Sciatic nerve (tissue), 2 donors: ENCODE measurements around the gene ESRRG. TPM values are rescaled to one million over a fixed set of nuclear protein-coding genes. Genes with fewer than 3 reads are reported as not detected.
A peak's percentile ranks its signal among the peaks of the same experiment; 100 is the strongest.

Experiments
- ATAC-seq: fragments of 200-7000 bp; cut with Tn5 transposase; one replicate; pipeline ENCODE4 v1.9.1; 2020; ENCODE audit warnings: mild to moderate bottlenecking, moderate library complexity
- DNase-seq: peaks from one replicate; pipeline ENCODE4 v3.0.0-alpha.2; 2020; ENCODE audit warnings: low spot score
- intact Hi-C: fragments of 100-400 bp; cut with DNase I; formaldehyde crosslinking; loops from one replicate; pipeline ENCODE4 v1.14.2; 2022
- total RNA-seq: library from RNA; stranded (reverse); fragmentation: NEBNext Ultra II Directional; extraction: Animal tissue kit (Norgen Biotek cat#: 25700); gene quantifications from one replicate; pipeline ENCODE4 v1.2.1, GENCODE V29; 2021
- donor health status: DM: no; HTN: no; CAD: no.
- donor health status: DM: no; HTN: no; CAD: no.

The ESRRG gene
- 5.8 TPM for total RNA-seq

GRCh38 chr1:216723274-216723780 is at the start of gene ESRRG:
ESRRG (minus strand) TSS chr1:216723429; CDS start chr1:216723299, 130 bp downstream.
- ATAC-seq, result peak; percentile 32
- intact Hi-C loops, result no loop called here
- DNase-seq, result no peak

GRCh38 chr1:216771922-216772321 is 48.7 kb upstream of the ESRRG start:
- ATAC-seq, result no peak
- intact Hi-C loops, result loop anchor here (10.0 kb wide), 1 partner anchor 1857 kb away; no protein-coding TSS in a partner anchor
- no peak for DNase-seq

GRCh38 chr1:216766633-216767327 is 43.6 kb upstream of the ESRRG start:
- intact Hi-C loops, result no loop called here
- no peak for DNase-seq
- no peak for ATAC-seq

- no peak for ATAC-seq
- DNase-seq, result no peak
- intact Hi-C loops, result no loop called here
These were observed 42.4 kb upstream of the ESRRG start for GRCh38 chr1:216765346-216766300.

GRCh38 chr1:216758161-216758560 is 34.9 kb upstream of the ESRRG start:
- no peak for DNase-seq
- intact Hi-C loops, result no loop called here
- ATAC-seq, result no peak

GRCh38 chr1:216757110-216757509 is 33.9 kb upstream of the ESRRG start:
- ATAC-seq (no peak), DNase-seq (no peak)
- intact Hi-C loops, result no loop called here

- no peak for DNase-seq
- no peak for ATAC-seq
- intact Hi-C loops, result no loop called here
These were observed 27.7 kb upstream of the ESRRG start for GRCh38 chr1:216750961-216751360.

- DNase-seq (no peak), ATAC-seq (no peak)
- intact Hi-C loops, result no loop called here
These were observed 26.9 kb upstream of the ESRRG start for GRCh38 chr1:216750031-216750627.

- intact Hi-C loops, result no loop called here
- no peak for ATAC-seq
- DNase-seq, result no peak
These were observed 26.0 kb upstream of the ESRRG start for GRCh38 chr1:216749232-216749631.

GRCh38 chr1:216742625-216743024 is 19.4 kb upstream of the ESRRG start:
- ATAC-seq (no peak), DNase-seq (no peak)
- intact Hi-C loops, result no loop called here

- no peak for DNase-seq
These were observed 17.1 kb upstream of the ESRRG start for GRCh38 chr1:216740331-216740730.

GRCh38 chr1:216739793-216740192 is 16.6 kb upstream of the ESRRG start:
- intact Hi-C loops, result no loop called here
- DNase-seq (no peak), ATAC-seq (no peak)

More at GRCh38 chr1:216740331-216740730, 17.1 kb upstream of the ESRRG start:
- ATAC-seq, result no peak
- intact Hi-C loops, result no loop called here

- no peak for ATAC-seq
- intact Hi-C loops, result no loop called here
- DNase-seq, result no peak
These were observed 8.9 kb upstream of the ESRRG start for GRCh38 chr1:216732121-216732520.

- intact Hi-C loops, result no loop called here
- DNase-seq (no peak), ATAC-seq (no peak)
These were observed 8.3 kb upstream of the ESRRG start for GRCh38 chr1:216731562-216731961.

- DNase-seq (no peak), ATAC-seq (no peak)
- intact Hi-C loops, result no loop called here
These were observed 3.2 kb upstream of the ESRRG start for GRCh38 chr1:216726435-216726834.

- no peak for DNase-seq
- no peak for ATAC-seq
- intact Hi-C loops, result no loop called here
These were observed 408 bp downstream of the ESRRG start for GRCh38 chr1:216722821-216723220.

- intact Hi-C loops, result no loop called here
- no peak for ATAC-seq
- no peak for DNase-seq
These were observed 1.4 kb downstream of the ESRRG start for GRCh38 chr1:216721863-216722262.

- no peak for DNase-seq
- ATAC-seq, result no peak
- intact Hi-C loops, result no loop called here
These were observed 2.2 kb downstream of the ESRRG start for GRCh38 chr1:216721062-216721461.

- ATAC-seq, result no peak
- no peak for DNase-seq
- intact Hi-C loops, result no loop called here
These were observed 11.5 kb downstream of the ESRRG start for GRCh38 chr1:216711712-216712111.
